A673 (cell line): ENCODE data around the gene PRKG1. TPM values are rescaled to one million over a fixed set of nuclear protein-coding genes. Genes with fewer than 3 reads are reported as not detected.

Experiments used
- BruUV-seq: library from RNA; stranded (reverse); fragments of 400-500 nt; replicated peaks from 2 replicates; lab custom pipeline; 2021; lab: Mats Ljungman, UMichigan
- CTCF ChIA-PET: fragments of 300-600 bp; sonication (Branson Sonifier 250); formaldehyde crosslinking; loops from one replicate; lab custom pipeline; 2022; ENCODE audit warnings: antibody characterized with exemption; lab: Charles Lee
- POLR2A ChIA-PET: fragments of 300-600 bp; sonication (Branson Sonifier 250); formaldehyde crosslinking; loops from one replicate; lab custom pipeline; 2022; ENCODE audit warnings: antibody characterized with exemption; ENCODE audit not compliant: low non-redundant PET; lab: Charles Lee
- DNase-seq: peaks from one replicate; pipeline ENCODE4 v3.0.0-alpha.2; 2015; ENCODE audit warnings: low spot score
- H3K27ac ChIP-seq: fragments of 200-600 bp; sonication (generic); 2 replicates; pipeline ENCODE4 v1.5.1; 2016; ENCODE audit warnings: mixed run types, low read depth, mild to moderate bottlenecking, mixed read lengths, antibody characterized with exemption, low read length; ENCODE audit not compliant: poor library complexity, severe bottlenecking
- H3K27me3 ChIP-seq: fragments of 200-600 bp; sonication (generic); replicated peaks from 2 replicates; pipeline ENCODE4 v1.6.1; 2017; ENCODE audit warnings: mixed run types, low read depth, mild to moderate bottlenecking, mixed read lengths, antibody characterized with exemption, low read length; ENCODE audit not compliant: insufficient read depth, poor library complexity
- H3K36me3 ChIP-seq: fragments of 200-600 bp; sonication (generic); 2 replicates; pipeline ENCODE4 v1.6.1; 2016; ENCODE audit warnings: mixed run types, mild to moderate bottlenecking, mixed read lengths, antibody characterized with exemption, low read length; ENCODE audit not compliant: insufficient read depth, poor library complexity, severe bottlenecking
- H3K4me1 ChIP-seq: fragments of 200-600 bp; sonication (generic); 2 replicates; pipeline ENCODE4 v1.6.1; 2017; ENCODE audit warnings: mixed run types, mild to moderate bottlenecking, mixed read lengths, antibody characterized with exemption, low read length; ENCODE audit not compliant: insufficient read depth, poor library complexity, severe bottlenecking
- H3K4me3 ChIP-seq: fragments of 200-600 bp; sonication (generic); 2 replicates; pipeline ENCODE4 v1.5.1; 2016; ENCODE audit warnings: low read depth, mixed run types, mild to moderate bottlenecking, mixed read lengths, low read length; ENCODE audit not compliant: poor library complexity, severe bottlenecking
- H3K9me3 ChIP-seq: fragments of 200-600 bp; sonication (generic); 2 replicates; pipeline ENCODE4 v1.6.1; 2016; ENCODE audit warnings: mixed run types, low read depth, mild to moderate bottlenecking, mixed read lengths, antibody characterized with exemption, low read length; ENCODE audit not compliant: poor library complexity, severe bottlenecking
- EZH2 ChIP-seq: fragments of 200-600 bp; sonication (generic); IDR thresholded peaks from 2 replicates; pipeline ENCODE4 v1.6.1; 2017; ENCODE audit warnings: borderline replicate concordance, low read depth, mild to moderate bottlenecking, mixed read lengths, antibody characterized with exemption, low read length; ENCODE audit not compliant: poor library complexity, severe bottlenecking
- intact Hi-C: fragments of 100-400 bp; cut with micrococcal nuclease; formaldehyde crosslinking; loops from one replicate; pipeline ENCODE4 v1.10.0; 2022; ENCODE audit not compliant: unreplicated experiment
- total RNA-seq: library from RNA; stranded (reverse); gene quantifications from 2 replicates; pipeline ENCODE4 v1.2.3, GENCODE V29; 2021
- TF ChIP-seq, protein P1 (sequence below): fragments of 300-800, 200-600 bp; sonication (generic); conservative IDR thresholded peaks from 2 replicates; pipeline ENCODE4 v1.5.1; 2017; ENCODE audit warnings: low read depth, mild to moderate bottlenecking, antibody characterized with exemption, low read length, moderate library complexity, mixed read lengths

Gene PRKG1
- total RNA-seq, 1 experiment from 2014 or later, result 0.58 TPM

DNA sequence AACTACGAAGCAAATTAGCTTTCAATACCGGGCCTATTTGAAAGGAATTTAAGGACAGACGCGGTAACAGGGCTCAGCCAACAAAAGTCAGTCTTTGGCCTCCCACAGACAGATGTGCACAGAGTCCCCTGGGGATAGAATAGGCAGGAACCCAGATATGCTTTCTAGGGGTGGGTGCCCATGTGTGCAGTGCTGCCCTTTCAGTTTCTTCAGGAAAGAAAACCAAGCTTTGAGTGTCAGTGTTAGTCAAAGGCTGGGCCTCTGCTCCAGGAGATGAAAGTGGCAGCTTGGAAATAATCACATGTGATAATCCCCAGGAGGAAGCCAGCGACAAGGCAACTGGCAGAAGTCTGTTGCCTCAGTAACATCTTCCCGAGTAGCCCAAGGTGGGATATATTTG is 668.9 kb downstream of the PRKG1 start:
- BruUV-seq, result no TSS peak
- H3K27me3 ChIP-seq, result no peaks in the 10 kb centered on the region
- no peak overlapping the region for H3K27ac ChIP-seq
- H3K4me3 ChIP-seq, result no peak overlapping the region
- H3K9me3 ChIP-seq, result no peaks in the 10 kb centered on the region
- no peaks in the 10 kb centered on the region for H3K36me3 ChIP-seq
- no peaks in the 10 kb centered on the region for H3K4me1 ChIP-seq
- peak; percentile 3 for DNase-seq
- intact Hi-C loops, result no loop called here
- CTCF ChIA-PET, result no interaction called here
- POLR2A ChIA-PET, result no interaction called here
- TF ChIP-seq, protein P1, sequence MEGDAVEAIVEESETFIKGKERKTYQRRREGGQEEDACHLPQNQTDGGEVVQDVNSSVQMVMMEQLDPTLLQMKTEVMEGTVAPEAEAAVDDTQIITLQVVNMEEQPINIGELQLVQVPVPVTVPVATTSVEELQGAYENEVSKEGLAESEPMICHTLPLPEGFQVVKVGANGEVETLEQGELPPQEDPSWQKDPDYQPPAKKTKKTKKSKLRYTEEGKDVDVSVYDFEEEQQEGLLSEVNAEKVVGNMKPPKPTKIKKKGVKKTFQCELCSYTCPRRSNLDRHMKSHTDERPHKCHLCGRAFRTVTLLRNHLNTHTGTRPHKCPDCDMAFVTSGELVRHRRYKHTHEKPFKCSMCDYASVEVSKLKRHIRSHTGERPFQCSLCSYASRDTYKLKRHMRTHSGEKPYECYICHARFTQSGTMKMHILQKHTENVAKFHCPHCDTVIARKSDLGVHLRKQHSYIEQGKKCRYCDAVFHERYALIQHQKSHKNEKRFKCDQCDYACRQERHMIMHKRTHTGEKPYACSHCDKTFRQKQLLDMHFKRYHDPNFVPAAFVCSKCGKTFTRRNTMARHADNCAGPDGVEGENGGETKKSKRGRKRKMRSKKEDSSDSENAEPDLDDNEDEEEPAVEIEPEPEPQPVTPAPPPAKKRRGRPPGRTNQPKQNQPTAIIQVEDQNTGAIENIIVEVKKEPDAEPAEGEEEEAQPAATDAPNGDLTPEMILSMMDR, result no peak
- TF ChIP-seq EZH2, result no peak

DNA sequence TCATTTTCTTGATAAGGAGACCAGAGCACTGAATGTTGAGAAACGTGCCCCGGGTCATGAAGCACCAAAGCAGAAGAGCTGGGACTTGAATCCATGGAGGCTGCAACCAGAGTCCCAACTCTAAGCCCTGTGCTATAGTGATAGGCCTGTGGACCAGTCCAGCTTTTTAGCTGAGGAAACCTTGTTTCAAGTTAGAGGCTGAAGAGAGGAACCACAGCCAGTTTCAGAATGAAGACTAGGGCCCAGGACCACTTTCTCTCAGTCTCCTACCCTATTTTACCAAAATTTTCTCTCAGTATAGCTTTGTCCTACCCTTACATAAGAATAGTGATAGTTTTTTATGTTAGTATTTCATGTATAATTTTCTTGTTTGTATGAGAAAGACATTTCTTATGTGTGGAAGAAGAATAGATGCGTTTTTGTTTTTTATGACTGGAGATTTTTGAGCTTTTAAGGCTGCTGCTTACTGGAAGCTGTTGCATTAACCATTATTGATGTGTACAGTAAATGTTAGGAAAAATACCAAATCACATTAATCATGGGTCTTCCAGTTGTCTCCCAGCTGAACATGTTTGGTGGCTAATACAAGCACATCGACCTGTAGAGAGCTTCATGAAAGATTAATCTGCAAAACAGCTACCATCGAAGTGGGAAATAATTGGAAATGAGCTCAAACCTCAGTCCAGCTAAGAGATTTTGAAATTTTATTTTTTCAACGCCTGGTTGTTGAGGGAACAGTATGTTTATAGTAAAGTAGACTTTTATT is 670.1 kb downstream of the PRKG1 start:
- ChIA-PET POLR2A (no interaction called here), CTCF (no interaction called here)
- Histone ChIP-seq H3K36me3 (no peaks in the 10 kb centered on the region), H3K27ac (no peak overlapping the region), H3K4me1 (no peaks in the 10 kb centered on the region), H3K4me3 (no peak overlapping the region), H3K9me3 (no peaks in the 10 kb centered on the region), H3K27me3 (no peaks in the 10 kb centered on the region)
- BruUV-seq, result no TSS peak
- TF ChIP-seq, protein P1, result no peak
- no peak for TF ChIP-seq EZH2
- DNase-seq, result no peak
- intact Hi-C loops, result no loop called here

DNA sequence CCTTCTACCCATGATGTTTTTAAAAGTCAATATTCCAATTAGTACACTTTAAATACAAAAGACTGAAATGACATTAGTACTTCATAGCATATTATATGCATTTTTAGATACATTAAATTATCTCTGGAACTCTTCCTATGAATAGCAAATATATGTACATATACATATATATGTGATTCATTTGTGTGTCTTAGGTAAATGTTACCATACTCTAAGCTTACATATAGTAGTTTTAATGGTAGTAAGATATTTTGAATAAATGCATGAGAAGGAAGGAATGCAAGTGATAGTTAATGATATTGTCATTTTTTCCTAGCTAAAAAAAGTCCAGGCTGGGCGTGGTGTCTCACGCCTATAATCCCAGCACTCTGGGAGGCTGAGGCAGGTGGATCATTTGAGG is 671.1 kb downstream of the PRKG1 start:
- TF ChIP-seq EZH2, result no peak
- TF ChIP-seq, protein P1, result no peak
- no TSS peak for BruUV-seq
- ChIA-PET CTCF (no interaction called here), POLR2A (no interaction called here)
- H3K4me1 ChIP-seq, result no peaks in the 10 kb centered on the region
- H3K36me3 ChIP-seq, result no peaks in the 10 kb centered on the region
- no peak overlapping the region for H3K27ac ChIP-seq
- H3K9me3 ChIP-seq, result no peaks in the 10 kb centered on the region
- no peaks in the 10 kb centered on the region for H3K27me3 ChIP-seq
- no peak for DNase-seq
- H3K4me3 ChIP-seq, result no peak overlapping the region
- intact Hi-C loops, result no loop called here
